ENCODE data around the gene RPS6KA2. TPM values are rescaled to one million over a fixed set of nuclear protein-coding genes. Genes with fewer than 3 reads are reported as not detected.

The RPS6KA2 gene
- total and polyA plus RNA-seq, 2 experiments from 2014 or later: 12.5 to 25.3 TPM

DNA sequence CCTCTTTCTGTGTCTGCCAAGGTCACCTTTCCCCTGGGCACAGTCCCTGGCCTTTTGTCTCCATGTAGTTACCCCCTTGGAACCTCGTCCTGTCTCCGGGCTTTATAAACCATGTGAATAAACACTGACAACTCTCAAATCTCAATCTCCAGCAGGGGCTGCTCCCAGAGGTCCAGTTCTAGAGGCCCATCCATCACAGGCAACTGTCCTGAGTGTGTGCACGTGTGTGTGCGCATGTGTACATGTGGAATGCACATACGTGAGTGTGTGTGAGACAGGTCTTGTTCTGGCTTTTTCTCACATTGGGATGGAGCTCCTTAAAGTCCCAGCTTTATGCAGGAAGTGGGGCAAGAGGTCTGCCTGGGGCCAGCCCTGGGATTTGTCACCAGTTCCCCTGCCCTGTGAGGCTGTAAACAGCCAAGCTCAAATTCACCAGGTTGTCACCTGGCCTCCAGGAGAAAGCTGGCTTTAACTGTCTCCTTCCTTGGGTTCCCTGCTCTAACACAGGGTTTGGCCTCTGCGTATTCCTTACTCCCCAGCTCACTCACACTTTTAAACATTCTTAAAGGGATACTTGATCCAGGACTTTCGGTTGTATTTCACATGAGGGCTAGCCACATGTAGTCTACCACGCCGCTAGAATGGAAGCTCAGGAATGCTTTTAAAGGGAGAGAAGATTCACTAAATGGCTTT lies 83.3 kb downstream of the RPS6KA2 start (continued):
- TF ChIP-seq, protein P1, sequence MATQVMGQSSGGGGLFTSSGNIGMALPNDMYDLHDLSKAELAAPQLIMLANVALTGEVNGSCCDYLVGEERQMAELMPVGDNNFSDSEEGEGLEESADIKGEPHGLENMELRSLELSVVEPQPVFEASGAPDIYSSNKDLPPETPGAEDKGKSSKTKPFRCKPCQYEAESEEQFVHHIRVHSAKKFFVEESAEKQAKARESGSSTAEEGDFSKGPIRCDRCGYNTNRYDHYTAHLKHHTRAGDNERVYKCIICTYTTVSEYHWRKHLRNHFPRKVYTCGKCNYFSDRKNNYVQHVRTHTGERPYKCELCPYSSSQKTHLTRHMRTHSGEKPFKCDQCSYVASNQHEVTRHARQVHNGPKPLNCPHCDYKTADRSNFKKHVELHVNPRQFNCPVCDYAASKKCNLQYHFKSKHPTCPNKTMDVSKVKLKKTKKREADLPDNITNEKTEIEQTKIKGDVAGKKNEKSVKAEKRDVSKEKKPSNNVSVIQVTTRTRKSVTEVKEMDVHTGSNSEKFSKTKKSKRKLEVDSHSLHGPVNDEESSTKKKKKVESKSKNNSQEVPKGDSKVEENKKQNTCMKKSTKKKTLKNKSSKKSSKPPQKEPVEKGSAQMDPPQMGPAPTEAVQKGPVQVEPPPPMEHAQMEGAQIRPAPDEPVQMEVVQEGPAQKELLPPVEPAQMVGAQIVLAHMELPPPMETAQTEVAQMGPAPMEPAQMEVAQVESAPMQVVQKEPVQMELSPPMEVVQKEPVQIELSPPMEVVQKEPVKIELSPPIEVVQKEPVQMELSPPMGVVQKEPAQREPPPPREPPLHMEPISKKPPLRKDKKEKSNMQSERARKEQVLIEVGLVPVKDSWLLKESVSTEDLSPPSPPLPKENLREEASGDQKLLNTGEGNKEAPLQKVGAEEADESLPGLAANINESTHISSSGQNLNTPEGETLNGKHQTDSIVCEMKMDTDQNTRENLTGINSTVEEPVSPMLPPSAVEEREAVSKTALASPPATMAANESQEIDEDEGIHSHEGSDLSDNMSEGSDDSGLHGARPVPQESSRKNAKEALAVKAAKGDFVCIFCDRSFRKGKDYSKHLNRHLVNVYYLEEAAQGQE (IDR thresholded peaks at IDR 0.05; ENCODE audit: unreplicated experiment): no peak

DNA sequence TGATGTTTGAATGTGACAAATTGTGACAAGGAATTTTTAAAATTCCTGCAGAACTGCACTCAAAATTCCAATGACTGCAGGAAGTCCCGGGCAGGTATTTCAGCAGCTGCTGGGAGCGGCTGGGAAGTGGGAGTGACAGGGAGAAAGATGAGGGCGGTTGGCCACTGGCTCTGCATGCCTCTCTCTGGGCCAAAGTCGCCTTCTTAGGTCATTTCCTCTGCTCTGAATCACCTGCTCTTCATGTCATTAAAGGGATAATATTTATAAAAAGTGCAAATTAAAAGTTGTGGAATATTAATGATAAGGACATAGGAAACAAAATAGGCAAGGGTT lies 84.5 kb downstream of the RPS6KA2 start:
- no peaks in the 10 kb centered on the region for H3F3A ChIP-seq (replicated peaks; ENCODE audit: low read depth)
- DNase-seq (ENCODE audit: low spot score) (peak; percentile 84), ATAC-seq (peak; percentile 80)
- Mint-ChIP-seq H3K27ac (peak overlapping the region; percentile 54), H3K27me3 (ENCODE audit: insufficient read depth, low read depth, poor library complexity) (peaks cover 14% of the 10 kb centered on the region), H3K4me1 (peaks cover 51% of the 10 kb centered on the region), H3K36me3 (ENCODE audit: low read depth) (no peaks in the 10 kb centered on the region), H3K4me3 (no peak overlapping the region), H3K9me3 (no peaks in the 10 kb centered on the region)
- peak; percentile 17; the same call in 1 of the 2 replicates for TF ChIP-seq CREB1 (CRISPR knock-in tag; IDR thresholded peaks at IDR 0.05; ENCODE audit: low read depth)
- TF ChIP-seq, protein P2, sequence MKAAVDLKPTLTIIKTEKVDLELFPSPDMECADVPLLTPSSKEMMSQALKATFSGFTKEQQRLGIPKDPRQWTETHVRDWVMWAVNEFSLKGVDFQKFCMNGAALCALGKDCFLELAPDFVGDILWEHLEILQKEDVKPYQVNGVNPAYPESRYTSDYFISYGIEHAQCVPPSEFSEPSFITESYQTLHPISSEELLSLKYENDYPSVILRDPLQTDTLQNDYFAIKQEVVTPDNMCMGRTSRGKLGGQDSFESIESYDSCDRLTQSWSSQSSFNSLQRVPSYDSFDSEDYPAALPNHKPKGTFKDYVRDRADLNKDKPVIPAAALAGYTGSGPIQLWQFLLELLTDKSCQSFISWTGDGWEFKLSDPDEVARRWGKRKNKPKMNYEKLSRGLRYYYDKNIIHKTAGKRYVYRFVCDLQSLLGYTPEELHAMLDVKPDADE (IDR thresholded peaks at IDR 0.05): no peak
- TF ChIP-seq ZNF331 (CRISPR knock-in tag; IDR thresholded peaks at IDR 0.05; ENCODE audit: low read depth): no peak
- H3K4me1 ChIP-seq (ENCODE audit: insufficient read depth): peaks cover 21% of the 10 kb centered on the region
- no peaks in the 10 kb centered on the region for H3K36me3 ChIP-seq (ENCODE audit: insufficient read depth)
- H3K27me3 ChIP-seq (ENCODE audit: insufficient read depth): no peaks in the 10 kb centered on the region
- H3K27ac ChIP-seq (ENCODE audit: low read depth): no peak overlapping the region; the same call in 1 of the 2 replicates
- no peaks in the 10 kb centered on the region for H3K9me2 ChIP-seq (ENCODE audit: insufficient read depth)
- H3K4me2 ChIP-seq: no peak overlapping the region
- H3K79me2 ChIP-seq (replicated peaks; ENCODE audit: insufficient read depth): peaks cover 21% of the 10 kb centered on the region
- H4K20me1 ChIP-seq (replicated peaks; ENCODE audit: insufficient read depth): peaks cover 5% of the 10 kb centered on the region; the same call in 1 of the 2 replicates
- no peak overlapping the region for H2AFZ ChIP-seq
- no peak overlapping the region for H3K4me3 ChIP-seq

DNA sequence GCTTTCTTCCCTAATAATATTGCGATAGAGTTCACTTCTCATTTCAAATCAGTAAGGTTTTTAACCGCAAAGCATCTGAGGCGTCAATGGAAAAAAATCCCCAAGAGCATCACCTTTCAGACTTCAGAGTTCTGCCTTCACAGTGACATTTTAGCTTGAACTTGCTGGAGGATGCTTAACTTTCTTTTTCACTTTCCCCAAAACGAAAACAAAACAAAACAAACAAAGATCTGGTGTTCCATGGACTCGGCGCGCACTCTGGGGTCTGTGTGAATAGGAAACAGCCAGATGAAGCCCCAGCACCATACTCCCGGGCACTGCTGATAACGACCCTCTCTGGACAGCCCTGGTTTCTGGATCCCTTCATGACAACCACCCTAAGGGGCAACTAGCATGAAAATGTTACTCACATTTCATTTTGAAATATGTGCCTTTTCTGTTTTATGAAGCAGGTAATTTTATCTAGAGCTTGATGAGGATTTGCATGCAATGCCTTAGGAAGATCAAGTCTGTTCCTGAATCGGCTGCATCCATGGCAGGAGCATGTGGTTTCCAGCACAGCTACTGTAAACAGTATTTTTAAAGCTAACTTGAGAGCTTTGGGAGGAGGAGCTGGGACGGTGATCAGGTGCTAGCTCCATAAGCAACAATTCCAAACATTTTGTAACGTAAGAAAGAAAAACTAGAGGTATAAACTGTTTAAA lies 85.0 kb downstream of the RPS6KA2 start:
- H3K4me1 ChIP-seq (ENCODE audit: insufficient read depth): peaks cover 21% of the 10 kb centered on the region
- no peaks in the 10 kb centered on the region for H3F3A ChIP-seq (replicated peaks; ENCODE audit: low read depth)
- no peaks in the 10 kb centered on the region for H3K36me3 Mint-ChIP-seq (ENCODE audit: low read depth)
- no peak overlapping the region for H3K4me2 ChIP-seq
- H3K4me1 Mint-ChIP-seq: peaks cover 51% of the 10 kb centered on the region
- no peaks in the 10 kb centered on the region for H3K36me3 ChIP-seq (ENCODE audit: insufficient read depth)
- peaks cover 5% of the 10 kb centered on the region; the same call in 1 of the 2 replicates for H4K20me1 ChIP-seq (replicated peaks; ENCODE audit: insufficient read depth)
- H3K27ac ChIP-seq (ENCODE audit: low read depth): peak overlapping the region; percentile 23; the same call in 1 of the 2 replicates
- H3K9me2 ChIP-seq (ENCODE audit: insufficient read depth): no peaks in the 10 kb centered on the region
- H3K79me2 ChIP-seq (replicated peaks; ENCODE audit: insufficient read depth): peaks cover 18% of the 10 kb centered on the region
- H3K27me3 ChIP-seq (ENCODE audit: insufficient read depth): no peaks in the 10 kb centered on the region
- peak overlapping the region; percentile 54 for H3K27ac Mint-ChIP-seq
- ATAC-seq: peak; percentile 19; the same call in 2 of the 3 replicates
- H3K4me3 Mint-ChIP-seq: no peak overlapping the region; the same call in 2 of the 3 replicates
- TF ChIP-seq POLR2AphosphoS5 (IDR thresholded peaks at IDR 0.05; ENCODE audit: low read depth) (no peak), STAT1 (IDR thresholded peaks at IDR 0.05; ENCODE audit: unreplicated experiment) (no peak), EZH2phosphoT487 (IDR thresholded peaks at IDR 0.05; ENCODE audit: unreplicated experiment) (no peak), ZNF331 (CRISPR knock-in tag; IDR thresholded peaks at IDR 0.05; ENCODE audit: low read depth) (no peak), NANOG (IDR thresholded peaks at IDR 0.05; ENCODE audit: borderline replicate concordance) (no peak), JUNB (IDR thresholded peaks at IDR 0.05; ENCODE audit: unreplicated experiment) (no peak), EZH2 (IDR thresholded peaks at IDR 0.05; ENCODE audit: low read depth, unreplicated experiment) (no peak)
- TF ChIP-seq, protein P1 (IDR thresholded peaks at IDR 0.05; ENCODE audit: unreplicated experiment): no peak
- peaks cover 14% of the 10 kb centered on the region for H3K27me3 Mint-ChIP-seq (ENCODE audit: insufficient read depth, low read depth, poor library complexity)
- no peak overlapping the region for H2AFZ ChIP-seq
- no peaks in the 10 kb centered on the region for H3K9me3 Mint-ChIP-seq
- H3K4me3 ChIP-seq: no peak overlapping the region
- DNase-seq (ENCODE audit: low spot score): no peak
